Stimulated activated naive CD8-positive, alpha-beta T cell treated with anti-CD3 and anti-CD28 coated beads, Interleukin-15, amount 100 ng/mL, for 72 hours (primary cell): ENCODE measurements around the gene GPT2.

Experiments
- ATAC-seq: fragments of 150-1000 bp; cut with Tn5 transposase; 2 replicates; pipeline ENCODE4 v1.10.0; 2021; ENCODE audit warnings: mild to moderate bottlenecking, moderate library complexity
- DNase-seq, 2 donors: peaks; one replicate each; pipeline ENCODE4 v3.0.0; 2021 to 2022
- H3K27ac Mint-ChIP-seq, 2 donors: one replicate each; pipeline ENCODE4 v1.8.0; 2022; ENCODE audit warnings: mild to moderate bottlenecking in 2 of 2, mixed read lengths in 2 of 2, moderate library complexity in 2 of 2
- H3K27me3 Mint-ChIP-seq: one replicate; pipeline ENCODE4 v1.8.0; 2022; ENCODE audit warnings: mixed read lengths
- H3K4me1 Mint-ChIP-seq: one replicate; pipeline ENCODE4 v1.8.0; 2022; ENCODE audit warnings: mild to moderate bottlenecking, mixed read lengths
- H3K4me3 Mint-ChIP-seq, 2 donors: one replicate each; pipeline ENCODE4 v1.8.0; 2022; ENCODE audit warnings: mild to moderate bottlenecking in 2 of 2, mixed read lengths in 2 of 2, moderate library complexity in 1 of 2
- H3K9me3 Mint-ChIP-seq, 2 donors: one replicate each; pipeline ENCODE4 v1.8.0; 2022; ENCODE audit warnings: mixed read lengths in 2 of 2

GPT2 gene

GRCh38 chr16:46883690-46884512 is at the start of gene GPT2:
Gene GPT2 (plus strand): TSS chr16:46884362. CDS start chr16:46884716, 354 bp downstream.
- DNase-seq (peak; percentile 89 to 92), ATAC-seq (peak; percentile 95)
- H3K4me3 Mint-ChIP-seq: peak within 1 kb of the TSS; percentile 83 to 92
- H3K27me3 Mint-ChIP-seq: peaks cover 60% of the 10 kb centered on the region
- H3K9me3 Mint-ChIP-seq: no peaks in the 10 kb centered on the region
- H3K4me1 Mint-ChIP-seq: peaks cover 35% of the 10 kb centered on the region
- H3K27ac Mint-ChIP-seq: peak within 1 kb of the TSS; percentile 97 to 100

- Mint-ChIP-seq H3K4me1 (peaks cover 5% of the 10 kb centered on the region), H3K27ac (no peak overlapping the region), H3K27me3 (no peaks in the 10 kb centered on the region), H3K4me3 (no peak overlapping the region), H3K9me3 (no peaks in the 10 kb centered on the region)
- ATAC-seq: peak; percentile 60
- DNase-seq: no peak
These were observed 47.3 kb upstream of the GPT2 start for GRCh38 chr16:46836534-46837530.

GRCh38 chr16:46839986-46840443 is 44.1 kb upstream of the GPT2 start:
- Mint-ChIP-seq H3K4me3 (no peak overlapping the region), H3K27me3 (peaks cover 8% of the 10 kb centered on the region), H3K27ac (no peak overlapping the region), H3K9me3 (peaks cover 0 to 9% of the 10 kb centered on the region in 2 donors), H3K4me1 (peaks cover 5% of the 10 kb centered on the region)
- DNase-seq (no peak), ATAC-seq (no peak)

GRCh38 chr16:46842192-46842895 is 41.8 kb upstream of the GPT2 start:
- no peak for DNase-seq
- Mint-ChIP-seq H3K27me3 (peaks cover 17% of the 10 kb centered on the region), H3K27ac (no peak overlapping the region), H3K4me3 (no peak overlapping the region), H3K9me3 (peaks cover 0 to 9% of the 10 kb centered on the region in 2 donors), H3K4me1 (no peaks in the 10 kb centered on the region)
- no peak for ATAC-seq

GRCh38 chr16:46843898-46844642 is 40.1 kb upstream of the GPT2 start:
- Mint-ChIP-seq H3K4me3 (peak overlapping the region in 1 of 2 donors; percentile 49), H3K4me1 (no peaks in the 10 kb centered on the region), H3K27ac (no peak overlapping the region), H3K9me3 (peaks cover 0 to 9% of the 10 kb centered on the region in 2 donors), H3K27me3 (peaks cover 17% of the 10 kb centered on the region)
- ATAC-seq (no peak), DNase-seq (no peak)

- H3K9me3 Mint-ChIP-seq: peaks cover 0 to 9% of the 10 kb centered on the region in 2 donors
These were observed 39.4 kb upstream of the GPT2 start for GRCh38 chr16:46844771-46845170.

GRCh38 chr16:46845952-46846351 is 38.2 kb upstream of the GPT2 start:
- peaks cover 17% of the 10 kb centered on the region for H3K27me3 Mint-ChIP-seq
- no peak for DNase-seq

More at GRCh38 chr16:46844771-46845170, 39.4 kb upstream of the GPT2 start:
- Mint-ChIP-seq H3K4me3 (no peak overlapping the region), H3K27me3 (peaks cover 17% of the 10 kb centered on the region), H3K27ac (no peak overlapping the region), H3K4me1 (no peaks in the 10 kb centered on the region)
- DNase-seq (no peak), ATAC-seq (no peak)

GRCh38 chr16:46848768-46849764 is 35.1 kb upstream of the GPT2 start:
- ATAC-seq (no peak), DNase-seq (no peak)
- no peak overlapping the region for H3K27ac Mint-ChIP-seq
- H3K27me3 Mint-ChIP-seq: peaks cover 12% of the 10 kb centered on the region
- H3K4me3 Mint-ChIP-seq: no peak overlapping the region
- no peaks in the 10 kb centered on the region for H3K4me1 Mint-ChIP-seq
- no peaks in the 10 kb centered on the region for H3K9me3 Mint-ChIP-seq

More at GRCh38 chr16:46845952-46846351, 38.2 kb upstream of the GPT2 start:
- H3K9me3 Mint-ChIP-seq: peaks cover 0 to 9% of the 10 kb centered on the region in 2 donors
- no peak overlapping the region for H3K27ac Mint-ChIP-seq
- no peak for ATAC-seq
- H3K4me1 Mint-ChIP-seq: no peaks in the 10 kb centered on the region
- no peak overlapping the region for H3K4me3 Mint-ChIP-seq

- H3K4me1 Mint-ChIP-seq: no peaks in the 10 kb centered on the region
- ATAC-seq (no peak), DNase-seq (no peak)
- peaks cover 4% of the 10 kb centered on the region for H3K27me3 Mint-ChIP-seq
- H3K27ac Mint-ChIP-seq: peak overlapping the region in 1 of 2 donors; percentile 59
- no peak overlapping the region for H3K4me3 Mint-ChIP-seq
- no peaks in the 10 kb centered on the region for H3K9me3 Mint-ChIP-seq
These were observed 33.3 kb upstream of the GPT2 start for GRCh38 chr16:46850619-46851555.

GRCh38 chr16:46852130-46852529 is 32.0 kb upstream of the GPT2 start:
- Mint-ChIP-seq H3K27me3 (no peaks in the 10 kb centered on the region), H3K4me1 (no peaks in the 10 kb centered on the region), H3K27ac (peak overlapping the region in 1 of 2 donors; percentile 61), H3K4me3 (no peak overlapping the region), H3K9me3 (no peaks in the 10 kb centered on the region)
- ATAC-seq (no peak), DNase-seq (no peak)

GRCh38 chr16:46853713-46854443 is 30.3 kb upstream of the GPT2 start:
- Mint-ChIP-seq H3K4me3 (no peak overlapping the region), H3K9me3 (no peaks in the 10 kb centered on the region), H3K4me1 (no peaks in the 10 kb centered on the region), H3K27ac (no peak overlapping the region), H3K27me3 (no peaks in the 10 kb centered on the region)
- peak; percentile 41 to 61 for DNase-seq
- peak; percentile 70 for ATAC-seq

- DNase-seq (no peak), ATAC-seq (no peak)
- Mint-ChIP-seq H3K4me1 (peaks cover 2% of the 10 kb centered on the region), H3K4me3 (no peak overlapping the region), H3K27me3 (no peaks in the 10 kb centered on the region), H3K27ac (no peak overlapping the region), H3K9me3 (no peaks in the 10 kb centered on the region)
These were observed 29.3 kb upstream of the GPT2 start for GRCh38 chr16:46854846-46855245.
